Endothelial cell of umbilical vein (primary cell): ENCODE data around the gene TCF7L2. TPM values are rescaled to one million over a fixed set of nuclear protein-coding genes. Genes with fewer than 3 reads are reported as not detected.
"Not testable (repeated sequence)": the region's sequence is repeated elsewhere in the genome, so short reads cannot be mapped to it uniquely, and the experiment has no call there.

Experiments
- BruUV-seq: library from RNA; stranded (reverse); fragments of 400-500 nt; replicated peaks from 2 replicates; lab custom pipeline; 2021; lab: Mats Ljungman, UMichigan
- CTCF ChIA-PET: fragments of 300-600, 350-600 bp; sonication (Branson Sonifier 250); formaldehyde crosslinking; loops from one replicate; lab custom pipeline; 2021; ENCODE audit warnings: antibody characterized with exemption, inconsistent platforms; lab: Charles Lee
- POLR2A ChIA-PET: fragments of 300-600, 350-600 bp; sonication (Branson Sonifier 250); formaldehyde crosslinking; loops from one replicate; lab custom pipeline; 2021; ENCODE audit warnings: antibody characterized with exemption, inconsistent platforms; lab: Charles Lee
- DNase-seq: peaks from one replicate; pipeline ENCODE4 v3.0.0-alpha.2; 2011; ENCODE audit warnings: low read depth, low spot score
- FAIRE-seq: peaks from 2 replicates; lab custom pipeline; 2011; peaks lifted over from hg19 to GRCh38; lab: Jason Lieb, UNC
- H2AFZ ChIP-seq: 2 replicates; pipeline ENCODE4 v1.6.0; 2012; ENCODE audit warnings: low read depth, low read length, control low read depth, inconsistent platforms
- H3K27ac ChIP-seq: 2 replicates; pipeline ENCODE4 v1.5.1; 2011; ENCODE audit warnings: low read depth, mild to moderate bottlenecking, control low read depth, low read length, moderate library complexity; ENCODE audit not compliant: insufficient read depth
- H3K27me3 ChIP-seq, 2 experiments: 2 replicates each; pipeline versions ENCODE4 v1.6.0 to v1.6.1; 2011; ENCODE audit warnings: low read length in 2 of 2, mixed read lengths in 1 of 2; ENCODE audit not compliant: control insufficient read depth in 2 of 2, insufficient read depth in 2 of 2
- H3K36me3 ChIP-seq, 2 experiments: 2 replicates in 1 of 2; 3 replicates in 1 of 2; pipeline ENCODE4 v1.5.1; 2011; ENCODE audit warnings: low read length in 2 of 2, mild to moderate bottlenecking in 1 of 2, moderate library complexity in 1 of 2; ENCODE audit not compliant: control insufficient read depth in 2 of 2, insufficient read depth in 2 of 2; ENCODE audit errors: extremely low read depth in 1 of 2
- H3K4me1 ChIP-seq: 3 replicates; pipeline ENCODE4 v1.5.1; 2011; ENCODE audit warnings: mild to moderate bottlenecking, low read length; ENCODE audit not compliant: control insufficient read depth, insufficient read depth; ENCODE audit errors: extremely low read depth
- H3K4me2 ChIP-seq: 2 replicates; pipeline ENCODE4 v1.6.1; 2011; ENCODE audit warnings: low read length, control low read depth, mixed read lengths; ENCODE audit not compliant: insufficient read depth
- H3K4me3 ChIP-seq, 3 experiments: fragments of 200-600 bp in 1 of 3; sonication (generic), shearing (Covaris generic) in 1 of 3; replicated peaks in 1 of 3; 2 replicates each; pipeline ENCODE4 v1.5.1; 2011 to 2016; ENCODE audit warnings: control low read depth in 3 of 3, low read length in 3 of 3, mild to moderate bottlenecking in 2 of 3, inconsistent platforms in 1 of 3, low read depth in 1 of 3, moderate library complexity in 1 of 3; ENCODE audit not compliant: insufficient read depth in 1 of 3
- H3K79me2 ChIP-seq: 2 replicates; pipeline ENCODE4 v1.6.0; 2012; ENCODE audit warnings: low read length, inconsistent platforms; ENCODE audit not compliant: control insufficient read depth, insufficient read depth
- H3K9ac ChIP-seq: replicated peaks from 2 replicates; pipeline ENCODE3; 2011; ENCODE audit warnings: low read length, control low read depth; ENCODE audit not compliant: insufficient read depth; ENCODE audit errors: extremely low read depth
- H3K9me1 ChIP-seq: replicated peaks from 3 replicates; pipeline ENCODE4 v1.6.0; 2011; ENCODE audit warnings: mild to moderate bottlenecking, low read length; ENCODE audit not compliant: control insufficient read depth, insufficient read depth; ENCODE audit errors: extremely low read depth
- H3K9me3 ChIP-seq: replicated peaks from 2 replicates; pipeline ENCODE4 v1.5.1; 2012; ENCODE audit warnings: low read length, inconsistent platforms; ENCODE audit not compliant: control insufficient read depth, insufficient read depth
- H4K20me1 ChIP-seq: replicated peaks from 2 replicates; pipeline ENCODE3; 2011; ENCODE audit warnings: mild to moderate bottlenecking, low read length; ENCODE audit not compliant: control insufficient read depth, insufficient read depth; ENCODE audit errors: extremely low read depth
- EZH2 ChIP-seq: IDR thresholded peaks from 2 replicates; pipeline ENCODE4 v1.6.1; 2012; ENCODE audit warnings: borderline replicate concordance, low read depth, mild to moderate bottlenecking, moderate library complexity, low read length, inconsistent platforms; ENCODE audit not compliant: severe bottlenecking
- FOS ChIP-seq: IDR thresholded peaks from 2 replicates; pipeline ENCODE4 v1.6.1; 2011; ENCODE audit warnings: mild to moderate bottlenecking, low read length, moderate library complexity, borderline replicate concordance; ENCODE audit not compliant: insufficient read depth
- GATA2 ChIP-seq: IDR thresholded peaks from 2 replicates; pipeline ENCODE4 v1.7.0; 2011; ENCODE audit warnings: low read depth, mild to moderate bottlenecking, moderate library complexity, mixed read lengths, low read length; ENCODE audit not compliant: insufficient read length, insufficient read depth
- JUN ChIP-seq: IDR thresholded peaks from 2 replicates; pipeline ENCODE4 v1.6.1; 2011; ENCODE audit warnings: borderline replicate concordance, low read depth; ENCODE audit not compliant: insufficient read length, insufficient read depth
- MYC ChIP-seq: IDR thresholded peaks from one replicate; pipeline ENCODE4 v1.6.1; 2011; ENCODE audit warnings: mild to moderate bottlenecking, low read depth, low read length
- POLR2A ChIP-seq: IDR thresholded peaks from 2 replicates; pipeline ENCODE4 v1.6.1; 2012; ENCODE audit warnings: low read depth, mild to moderate bottlenecking, control low read depth, low read length
- POLR2AphosphoS5 ChIP-seq: IDR thresholded peaks from 2 replicates; pipeline ENCODE4 v1.6.1; 2012; ENCODE audit warnings: low read depth, mild to moderate bottlenecking, control low read depth, low read length, moderate library complexity; ENCODE audit not compliant: insufficient read depth
- dilution Hi-C: fragments of 300-500 bp; cut with MboI; formaldehyde crosslinking; loops from one replicate; pipeline ENCODE4 v1.15.0; 2019; ENCODE audit warnings: low sequenced_read_pairs; ENCODE audit not compliant: extremely low pct_ligation_motif_present
- intact Hi-C: fragments of 100-400 bp; cut with micrococcal nuclease; formaldehyde crosslinking; loops from one replicate; pipeline ENCODE4 v1.10.0; 2022
- polyA plus RNA-seq, 4 experiments: library from polyadenylated mRNA; depleted of rRNA in 3 of 4; stranded (reverse) in 3 of 4; unstranded in 1 of 4; fragments of >200 nt; gene quantifications; 2 replicates each; pipeline versions ENCODE4 v1.2.1 to v1.2.3, GENCODE V29; 2011 to 2012; ENCODE audit warnings: missing spikeins in 1 of 4
- total RNA-seq: library from RNA; stranded (reverse); gene quantifications from 2 replicates; pipeline ENCODE4 v1.2.3, GENCODE V29; 2021
- TF ChIP-seq, protein P1 (sequence below): IDR thresholded peaks from 2 replicates; pipeline ENCODE4 v1.6.1; 2011; ENCODE audit not compliant: insufficient read depth, insufficient read length
- TF ChIP-seq, protein P2 (sequence below), 2 donors: IDR thresholded peaks; 1 replicate in 1 of 2; 2 replicates in 1 of 2; pipeline ENCODE4 v1.5.1; 2011; ENCODE audit warnings: low read length in 2 of 2, mild to moderate bottlenecking in 2 of 2, moderate library complexity in 2 of 2, control low read depth in 1 of 2, inconsistent platforms in 1 of 2, low read depth in 1 of 2; ENCODE audit not compliant: insufficient read depth in 1 of 2; ENCODE audit errors: extremely low read depth in 1 of 2

The TCF7L2 gene
- total and polyA plus RNA-seq, 2 donors (not counting 3 experiments of a cell fraction or from before 2014, with no cell fraction given), result 9.9 to 21.8 TPM

DNA sequence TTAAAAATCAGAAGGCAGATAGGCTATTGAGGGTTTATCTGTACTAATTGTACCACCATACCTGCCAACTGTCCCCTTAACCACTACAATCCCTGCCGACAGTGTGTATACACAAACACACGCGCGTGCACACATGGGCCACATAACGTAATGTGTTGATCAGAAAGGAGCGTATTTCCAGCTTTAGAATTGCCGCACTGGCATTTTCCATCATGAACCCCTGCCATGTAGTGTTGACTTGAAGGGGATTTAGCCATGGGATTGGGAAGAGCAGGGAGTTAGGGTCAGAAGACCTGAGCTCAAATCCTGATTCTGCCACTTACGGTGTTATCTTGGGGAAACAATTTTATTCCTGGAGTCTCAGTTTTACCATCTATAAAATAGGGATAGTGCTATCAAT lies 158.9 kb downstream of the TCF7L2 start:
- Histone ChIP-seq H3K36me3 (no peaks in the 10 kb centered on the region), H4K20me1 (no peaks in the 10 kb centered on the region), H3K9ac (no peak overlapping the region), H3K27ac (no peak overlapping the region), H3K79me2 (no peaks in the 10 kb centered on the region), H3K9me1 (no peaks in the 10 kb centered on the region), H3K9me3 (no peaks in the 10 kb centered on the region), H3K4me3 (no peak overlapping the region), H3K27me3 (no peaks in the 10 kb centered on the region), H3K4me2 (no peak overlapping the region), H3K4me1 (no peaks in the 10 kb centered on the region), H2AFZ (no peak overlapping the region)
- FAIRE-seq, result no peak
- dilution Hi-C loops, result loop anchor here (25.0 kb wide), 1 partner anchor 547 kb away; no protein-coding TSS in a partner anchor
- no TSS peak for BruUV-seq
- TF ChIP-seq POLR2AphosphoS5 (no peak), GATA2 (no peak), FOS (no peak), POLR2A (no peak), EZH2 (no peak), JUN (no peak), MYC (no peak)
- TF ChIP-seq, protein P1, sequence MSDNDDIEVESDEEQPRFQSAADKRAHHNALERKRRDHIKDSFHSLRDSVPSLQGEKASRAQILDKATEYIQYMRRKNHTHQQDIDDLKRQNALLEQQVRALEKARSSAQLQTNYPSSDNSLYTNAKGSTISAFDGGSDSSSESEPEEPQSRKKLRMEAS, result no peak
- TF ChIP-seq, protein P2, sequence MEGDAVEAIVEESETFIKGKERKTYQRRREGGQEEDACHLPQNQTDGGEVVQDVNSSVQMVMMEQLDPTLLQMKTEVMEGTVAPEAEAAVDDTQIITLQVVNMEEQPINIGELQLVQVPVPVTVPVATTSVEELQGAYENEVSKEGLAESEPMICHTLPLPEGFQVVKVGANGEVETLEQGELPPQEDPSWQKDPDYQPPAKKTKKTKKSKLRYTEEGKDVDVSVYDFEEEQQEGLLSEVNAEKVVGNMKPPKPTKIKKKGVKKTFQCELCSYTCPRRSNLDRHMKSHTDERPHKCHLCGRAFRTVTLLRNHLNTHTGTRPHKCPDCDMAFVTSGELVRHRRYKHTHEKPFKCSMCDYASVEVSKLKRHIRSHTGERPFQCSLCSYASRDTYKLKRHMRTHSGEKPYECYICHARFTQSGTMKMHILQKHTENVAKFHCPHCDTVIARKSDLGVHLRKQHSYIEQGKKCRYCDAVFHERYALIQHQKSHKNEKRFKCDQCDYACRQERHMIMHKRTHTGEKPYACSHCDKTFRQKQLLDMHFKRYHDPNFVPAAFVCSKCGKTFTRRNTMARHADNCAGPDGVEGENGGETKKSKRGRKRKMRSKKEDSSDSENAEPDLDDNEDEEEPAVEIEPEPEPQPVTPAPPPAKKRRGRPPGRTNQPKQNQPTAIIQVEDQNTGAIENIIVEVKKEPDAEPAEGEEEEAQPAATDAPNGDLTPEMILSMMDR (IDR thresholded peaks at IDR 0.05; ENCODE audit: extremely low read depth in 1 of 2, insufficient read depth in 1 of 2, low read depth in 1 of 2, low read length in 2 of 2), result no peak
- POLR2A ChIA-PET, result no interaction called here
- intact Hi-C loops, result loop anchor here (1.0 kb wide), 1 partner anchor 159 kb away; the partner anchor contains the start of gene TCF7L2
- no peak for DNase-seq
- CTCF ChIA-PET, result interaction anchor here (1.0 to 1.1 kb wide), 2 partner anchors 21 to 28 kb away, joined by 3 read pairs; no protein-coding TSS in a partner anchor

DNA sequence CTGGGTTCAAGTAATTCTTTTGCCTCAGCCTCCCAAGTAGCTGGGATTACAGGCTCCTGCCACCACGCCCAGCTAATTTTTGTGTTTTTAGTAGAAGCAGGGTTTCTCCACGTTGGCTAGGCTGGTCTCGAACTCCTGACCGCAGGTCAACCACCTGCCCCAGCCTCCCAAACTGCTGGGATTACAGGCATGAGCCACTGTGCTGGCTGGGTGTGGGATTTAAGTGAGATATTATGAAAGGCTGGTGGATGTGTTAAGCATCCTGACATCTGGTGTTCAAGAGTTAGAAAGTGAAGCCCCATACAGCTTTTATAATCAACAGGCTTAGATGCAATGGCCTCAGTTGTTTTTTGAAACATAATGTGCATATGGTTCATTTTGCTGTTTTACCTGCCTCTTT lies 159.4 kb downstream of the TCF7L2 start:
- H3K4me1 ChIP-seq, intact Hi-C loops, FAIRE-seq, H3K27me3 ChIP-seq, H3K36me3 ChIP-seq, H2AFZ ChIP-seq, H3K9me1 ChIP-seq, BruUV-seq, H3K27ac ChIP-seq, H3K9me3 ChIP-seq, POLR2A ChIA-PET, H3K4me2 ChIP-seq, H3K9ac ChIP-seq, H3K79me2 ChIP-seq, DNase-seq, H4K20me1 ChIP-seq, H3K4me3 ChIP-seq: not testable (repeated sequence)
- dilution Hi-C loops, result loop anchor here (25.0 kb wide), 1 partner anchor 547 kb away; no protein-coding TSS in a partner anchor
- CTCF ChIA-PET, result interaction anchor here (1.0 to 1.9 kb wide), 4 partner anchors 16 to 32 kb away, joined by 3 to 7 read pairs (median 4); no protein-coding TSS in a partner anchor
